ENCODE data around the gene STX1B. TPM values are rescaled to one million over a fixed set of nuclear protein-coding genes. Genes with fewer than 3 reads are reported as not detected.

Gene STX1B
- total RNA-seq, 2 donors from 2014 or later: 2.2 to 6.1 TPM

DNA sequence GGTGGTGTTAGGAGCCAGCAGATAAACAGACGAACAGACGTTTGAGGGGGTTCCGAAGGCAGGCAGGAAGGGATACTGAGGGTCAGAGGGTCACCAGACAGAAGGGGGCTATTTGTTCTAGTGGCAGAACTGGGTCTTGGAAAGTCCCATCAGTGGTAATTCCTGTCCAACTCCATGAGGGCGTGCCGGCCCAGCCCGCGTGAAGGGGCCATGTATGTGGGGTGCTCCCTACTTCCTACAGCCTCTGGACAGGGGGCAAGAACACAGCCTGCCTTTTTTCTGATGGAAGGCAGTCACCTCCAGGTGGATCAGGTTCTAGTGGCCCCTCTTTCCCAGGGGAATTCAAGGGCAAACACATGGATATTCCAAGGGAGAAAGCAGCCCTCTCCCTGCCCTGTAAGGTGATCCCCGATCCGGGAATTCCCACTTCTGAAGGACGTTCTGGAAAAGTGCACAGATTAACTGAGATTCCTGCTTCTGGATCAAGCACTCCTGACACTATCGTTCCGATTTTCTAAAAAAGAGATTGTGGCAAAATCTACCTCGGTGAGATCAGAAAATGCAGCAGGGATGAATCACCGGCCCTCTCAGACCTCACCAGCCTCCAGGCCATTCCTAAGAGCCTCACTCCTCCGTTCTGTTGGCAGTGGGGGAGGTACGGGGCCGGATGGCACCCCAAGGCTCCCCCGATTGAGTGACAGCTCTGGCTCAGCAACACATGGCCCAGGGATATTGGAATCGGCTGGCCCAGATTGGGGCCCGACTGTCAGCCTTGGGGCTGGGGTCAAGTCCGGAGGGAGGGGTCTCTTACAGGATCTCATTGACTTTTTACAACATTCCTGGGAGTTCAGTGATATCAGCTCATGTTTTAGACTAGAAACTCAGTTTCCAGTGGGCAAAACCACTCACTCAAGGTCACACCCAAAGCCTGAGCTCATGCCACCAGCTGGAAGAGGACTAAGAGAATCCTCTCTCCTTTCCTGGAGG is 12.4 kb downstream of the STX1B start:
- Mint-ChIP-seq H3K27me3 (ENCODE audit: low read depth) (no peaks in the 10 kb centered on the region), H3K4me3 (peak overlapping the region; percentile 58 to 89), H3K27ac (no peak overlapping the region), H3K4me1 (ENCODE audit: low read depth) (peaks cover 25% of the 10 kb centered on the region), H3K9me3 (no peaks in the 10 kb centered on the region), H3K36me3 (ENCODE audit: insufficient read depth in 2 of 2) (no peaks in the 10 kb centered on the region)
- DNase-seq: no peak
- ATAC-seq (replicated peaks in 1 of 2): no peak

DNA sequence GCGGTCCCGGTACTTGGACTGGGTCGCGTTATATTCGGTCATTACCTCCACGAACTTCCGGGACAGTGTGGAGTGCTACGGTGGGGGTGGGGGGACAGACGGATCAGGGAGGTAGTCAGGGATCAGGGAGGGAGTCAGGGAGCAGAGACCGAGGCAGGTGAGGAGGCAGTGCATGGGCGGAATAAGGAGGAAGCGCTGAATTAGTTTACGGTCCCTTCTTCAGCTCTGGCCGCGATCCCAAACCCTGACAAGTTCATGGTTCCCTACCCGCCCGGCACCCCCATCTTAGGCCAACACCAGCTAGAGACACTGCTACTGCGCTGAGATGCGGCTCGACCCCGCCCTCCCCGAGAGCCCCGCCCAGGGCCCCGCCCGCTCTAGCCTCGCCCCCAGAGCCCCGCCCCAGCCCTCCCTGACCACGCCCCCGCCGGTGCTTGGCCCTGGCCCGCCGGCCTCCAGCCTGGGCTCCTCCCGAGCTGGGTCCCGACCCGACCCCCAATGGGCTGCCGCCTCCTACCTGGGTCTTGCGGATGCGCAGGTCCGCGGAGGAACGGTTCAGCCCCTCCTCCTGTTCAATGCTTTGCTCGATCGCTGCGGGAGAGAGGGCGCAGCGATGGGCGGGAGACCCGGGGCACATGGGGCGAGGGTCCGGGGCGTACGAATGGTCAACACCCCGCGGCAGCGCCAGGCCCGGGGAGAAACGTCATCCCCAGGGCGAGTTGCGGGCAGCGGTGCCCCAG is 13.3 kb downstream of the STX1B start:
- Mint-ChIP-seq H3K4me3 (peak overlapping the region; percentile 87 to 89), H3K27ac (no peak overlapping the region), H3K4me1 (ENCODE audit: low read depth) (peaks cover 25% of the 10 kb centered on the region), H3K36me3 (ENCODE audit: insufficient read depth in 2 of 2) (no peaks in the 10 kb centered on the region), H3K27me3 (ENCODE audit: low read depth) (no peaks in the 10 kb centered on the region), H3K9me3 (no peaks in the 10 kb centered on the region)
- peak; percentile 83 for DNase-seq
- ATAC-seq (replicated peaks in 1 of 2): peak; percentile 90 to 92

DNA sequence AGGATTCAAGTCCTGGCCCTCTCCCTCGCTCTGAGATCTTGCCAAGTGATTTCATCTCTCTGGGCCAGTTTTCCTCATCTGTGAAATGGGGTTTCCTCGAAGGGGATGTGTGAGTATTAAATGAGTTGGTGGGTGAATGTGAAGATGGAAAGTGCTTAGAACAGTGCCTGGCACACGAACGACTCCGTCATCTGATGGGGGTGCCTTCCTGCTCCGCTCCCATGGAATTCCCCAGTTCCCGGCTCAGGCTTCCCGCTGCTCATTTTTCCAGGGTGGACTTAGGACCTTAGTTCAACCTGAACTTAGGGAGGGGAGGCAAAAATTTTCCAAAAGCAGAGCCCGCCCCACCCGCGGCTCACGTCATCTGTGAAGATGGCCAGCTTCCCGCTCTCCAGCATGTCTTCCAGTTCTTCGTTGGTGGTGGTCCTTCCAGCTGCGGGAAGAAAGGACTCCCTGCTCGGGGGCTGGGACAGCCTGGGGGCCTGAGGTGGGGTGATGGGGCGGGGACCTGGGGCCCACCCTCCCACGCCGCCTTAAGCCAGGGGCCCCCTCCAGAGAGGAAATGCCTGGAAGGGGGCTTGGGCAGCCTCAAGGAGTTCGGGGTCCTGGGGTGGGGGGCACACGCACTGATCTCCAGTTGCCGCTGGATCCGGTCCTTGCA is 14.0 kb downstream of the STX1B start:
- Mint-ChIP-seq H3K27me3 (ENCODE audit: low read depth) (no peaks in the 10 kb centered on the region), H3K4me1 (ENCODE audit: low read depth) (peaks cover 25% of the 10 kb centered on the region), H3K36me3 (ENCODE audit: insufficient read depth in 2 of 2) (no peaks in the 10 kb centered on the region), H3K27ac (no peak overlapping the region), H3K4me3 (peak overlapping the region; percentile 87 to 89), H3K9me3 (no peaks in the 10 kb centered on the region)
- ATAC-seq (replicated peaks in 1 of 2) (no peak), DNase-seq (no peak)

DNA sequence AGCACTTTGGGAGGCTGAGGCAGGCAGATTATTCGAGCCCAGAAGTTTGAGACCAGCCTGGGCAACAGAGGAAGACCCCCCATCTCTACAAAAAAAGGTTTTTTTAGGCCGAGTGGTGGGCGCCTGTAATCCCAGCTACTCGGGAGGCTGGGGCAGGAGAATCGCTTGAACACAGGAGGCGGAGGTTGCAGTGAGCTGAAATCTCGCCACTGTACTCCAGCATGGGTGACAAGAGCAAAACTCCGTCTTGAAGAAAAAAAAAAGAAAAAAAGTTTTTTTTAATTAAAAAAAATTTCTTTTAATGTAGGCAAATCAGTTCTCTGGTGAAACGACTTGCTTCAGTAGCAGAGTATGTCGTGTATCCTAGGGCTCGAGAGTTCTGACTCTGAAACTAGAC is 14.5 kb downstream of the STX1B start:
- H3K27ac Mint-ChIP-seq: no peak overlapping the region
- H3K4me3 Mint-ChIP-seq: peak overlapping the region; percentile 87 to 89
- H3K9me3 Mint-ChIP-seq: no peaks in the 10 kb centered on the region
- ATAC-seq (replicated peaks in 1 of 2) (no peak), DNase-seq (no peak)
- H3K4me1 Mint-ChIP-seq (ENCODE audit: low read depth): peaks cover 25% of the 10 kb centered on the region
- no peaks in the 10 kb centered on the region for H3K36me3 Mint-ChIP-seq (ENCODE audit: insufficient read depth in 2 of 2)
- no peaks in the 10 kb centered on the region for H3K27me3 Mint-ChIP-seq (ENCODE audit: low read depth)

DNA sequence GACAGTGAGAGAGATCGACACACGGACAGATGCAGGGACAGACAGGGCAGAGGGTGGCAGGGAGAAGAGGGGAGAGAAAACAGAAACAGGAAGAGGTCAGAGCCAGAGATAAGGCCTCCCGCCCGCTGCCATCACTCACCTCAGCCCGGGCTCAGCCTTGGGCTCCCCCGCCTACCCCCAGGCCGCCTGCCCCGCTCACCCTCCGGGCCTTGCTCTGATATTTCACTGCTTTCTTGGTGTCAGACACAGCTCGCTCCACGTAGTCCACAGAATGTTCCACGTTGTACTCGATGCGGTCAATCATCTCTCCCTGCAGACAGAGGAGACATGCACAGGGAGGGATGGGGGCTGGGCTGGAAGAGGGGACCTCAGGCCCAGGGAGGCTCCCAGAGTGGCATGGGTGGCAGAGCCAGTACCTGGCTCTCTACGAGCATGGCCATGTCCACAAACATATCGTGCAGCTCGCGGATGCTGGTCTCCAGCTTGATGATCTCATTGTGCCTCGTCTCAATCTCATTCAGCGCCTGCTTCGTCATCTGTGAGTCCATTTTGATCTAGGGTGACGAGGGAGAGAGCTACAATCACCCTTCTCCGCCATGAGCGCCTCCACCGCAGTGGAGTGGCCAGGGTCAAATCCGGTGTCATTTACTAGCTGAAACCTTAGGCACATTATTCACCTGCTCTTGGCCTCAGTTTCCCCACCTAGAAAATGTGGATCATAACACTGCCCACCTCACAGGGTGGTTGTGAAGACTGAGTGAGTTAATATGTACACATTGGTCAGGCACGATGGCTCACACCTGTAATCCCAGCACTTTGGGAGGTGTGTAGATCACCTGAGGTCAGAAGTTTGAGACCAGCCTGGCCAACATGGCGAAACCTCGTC is 17.3 kb downstream of the STX1B start:
- no peak overlapping the region for H3K27ac Mint-ChIP-seq
- no peaks in the 10 kb centered on the region for H3K9me3 Mint-ChIP-seq
- no peaks in the 10 kb centered on the region for H3K27me3 Mint-ChIP-seq (ENCODE audit: low read depth)
- H3K4me3 Mint-ChIP-seq: no peak overlapping the region
- H3K36me3 Mint-ChIP-seq (ENCODE audit: insufficient read depth in 2 of 2): no peaks in the 10 kb centered on the region
- DNase-seq (no peak), ATAC-seq (replicated peaks in 1 of 2) (no peak)
- H3K4me1 Mint-ChIP-seq (ENCODE audit: low read depth): peaks cover 25% of the 10 kb centered on the region

DNA sequence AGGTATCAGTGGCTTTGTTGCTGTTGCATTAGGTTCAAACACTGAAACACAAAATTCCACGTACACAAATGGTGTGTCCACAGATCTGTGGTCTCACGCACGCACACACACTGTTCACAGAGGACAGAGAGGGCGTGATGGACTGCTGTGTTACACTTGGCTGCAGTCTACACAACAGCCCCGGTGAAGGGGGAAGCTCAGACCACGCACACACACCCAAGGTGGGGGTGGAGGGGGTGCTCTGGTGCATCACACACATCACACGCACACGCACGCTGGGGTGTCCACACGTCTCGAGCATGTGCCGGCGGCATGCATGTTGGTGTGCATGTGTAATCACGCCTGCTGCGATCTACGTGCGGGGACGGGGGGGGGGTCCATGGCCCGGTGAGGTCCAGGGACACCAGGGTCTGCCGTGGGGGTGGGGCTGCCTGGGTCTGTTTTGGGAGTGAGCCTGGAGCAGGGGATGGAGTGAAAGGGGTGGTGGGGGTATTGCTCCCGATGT is 18.1 kb downstream of the STX1B start:
- DNase-seq (no peak), ATAC-seq (replicated peaks in 1 of 2) (no peak)
- Mint-ChIP-seq H3K36me3 (ENCODE audit: insufficient read depth in 2 of 2) (no peaks in the 10 kb centered on the region), H3K9me3 (no peaks in the 10 kb centered on the region), H3K27me3 (ENCODE audit: low read depth) (no peaks in the 10 kb centered on the region), H3K4me1 (ENCODE audit: low read depth) (peaks cover 25% of the 10 kb centered on the region), H3K27ac (no peak overlapping the region), H3K4me3 (no peak overlapping the region)

DNA sequence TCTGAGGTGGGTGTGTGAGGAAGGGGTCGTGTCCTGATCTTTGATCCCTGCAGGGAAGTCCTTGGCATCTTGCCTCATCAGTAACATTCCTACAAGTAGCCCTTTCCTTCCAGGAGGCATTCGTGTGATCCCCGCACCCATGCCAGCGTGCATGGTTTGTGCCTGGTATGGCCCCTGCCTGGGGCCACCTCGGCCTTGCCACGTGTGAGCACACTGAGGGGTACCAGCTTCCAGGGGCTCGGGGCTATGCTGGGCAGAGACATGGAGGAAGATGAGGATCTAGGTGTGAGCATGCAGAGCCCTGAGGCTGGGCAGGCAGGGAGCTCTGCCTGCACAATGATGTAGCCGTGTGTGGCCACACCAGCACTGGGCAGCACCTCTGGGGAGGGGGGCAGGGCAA is 19.4 kb downstream of the STX1B start:
- H3K9me3 Mint-ChIP-seq: no peaks in the 10 kb centered on the region
- H3K27ac Mint-ChIP-seq: no peak overlapping the region
- DNase-seq: no peak
- H3K36me3 Mint-ChIP-seq (ENCODE audit: insufficient read depth in 2 of 2): no peaks in the 10 kb centered on the region
- no peak overlapping the region for H3K4me3 Mint-ChIP-seq
- H3K27me3 Mint-ChIP-seq (ENCODE audit: low read depth): no peaks in the 10 kb centered on the region
- no peak for ATAC-seq (replicated peaks in 1 of 2)
- peaks cover 20% of the 10 kb centered on the region for H3K4me1 Mint-ChIP-seq (ENCODE audit: low read depth)

DNA sequence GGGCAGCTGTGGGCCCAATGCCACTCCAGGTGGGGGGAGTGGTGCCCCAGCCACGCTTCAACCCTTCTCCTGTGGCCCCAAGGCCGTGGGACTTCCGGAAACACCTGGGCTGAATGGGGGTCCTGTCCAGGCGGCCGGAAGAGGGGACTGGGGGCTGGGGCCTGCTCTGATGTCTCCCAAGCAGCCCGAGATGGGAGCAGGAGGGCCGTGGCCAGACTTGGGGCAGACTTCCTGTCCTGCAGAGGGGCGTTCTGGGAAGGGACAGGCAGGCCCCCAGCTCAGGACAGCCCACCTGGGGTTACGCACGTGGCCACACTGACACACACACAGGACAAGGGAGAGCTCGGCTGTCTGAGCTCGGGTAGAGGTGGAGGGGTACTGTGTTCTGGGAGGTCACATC is 20.3 kb downstream of the STX1B start:
- DNase-seq (no peak), ATAC-seq (replicated peaks in 1 of 2) (no peak)
- H3K27ac Mint-ChIP-seq: no peak overlapping the region
- H3K4me3 Mint-ChIP-seq: no peak overlapping the region
- no peaks in the 10 kb centered on the region for H3K9me3 Mint-ChIP-seq
- no peaks in the 10 kb centered on the region for H3K27me3 Mint-ChIP-seq (ENCODE audit: low read depth)
- peaks cover 16% of the 10 kb centered on the region for H3K4me1 Mint-ChIP-seq (ENCODE audit: low read depth)
- H3K36me3 Mint-ChIP-seq (ENCODE audit: insufficient read depth in 2 of 2): no peaks in the 10 kb centered on the region

DNA sequence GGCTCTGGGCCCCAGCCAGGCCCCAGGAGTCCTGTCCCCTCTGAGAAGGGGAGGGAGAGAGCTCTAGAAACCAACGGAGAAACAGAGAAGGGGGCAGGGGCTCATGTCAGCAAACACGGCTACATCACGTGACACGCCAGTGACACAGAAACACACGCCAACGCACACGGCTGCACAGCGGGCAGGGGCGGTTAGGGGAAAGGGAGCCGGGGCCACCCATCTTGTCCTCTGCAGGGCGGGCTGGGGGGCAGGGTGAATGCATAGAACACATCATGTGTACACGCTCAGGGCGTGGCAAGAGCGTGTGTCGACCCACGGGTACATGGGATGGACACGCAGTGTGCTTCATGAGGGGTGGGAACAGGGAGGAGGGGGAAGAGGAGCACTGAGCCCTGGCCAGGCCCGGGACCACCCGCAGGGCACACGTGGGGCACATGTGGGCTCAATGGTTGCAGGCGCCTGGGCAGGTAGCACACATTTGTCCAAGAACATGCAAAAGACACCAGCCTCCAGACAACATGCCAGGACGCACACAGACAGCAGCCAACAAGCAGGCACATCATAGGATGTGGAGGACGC is 20.9 kb downstream of the STX1B start:
- Mint-ChIP-seq H3K4me3 (no peak overlapping the region), H3K9me3 (no peaks in the 10 kb centered on the region), H3K27ac (no peak overlapping the region), H3K36me3 (ENCODE audit: insufficient read depth in 2 of 2) (no peaks in the 10 kb centered on the region), H3K4me1 (ENCODE audit: low read depth) (peaks cover 12% of the 10 kb centered on the region), H3K27me3 (ENCODE audit: low read depth) (no peaks in the 10 kb centered on the region)
- ATAC-seq (replicated peaks in 1 of 2) (no peak), DNase-seq (no peak)

DNA sequence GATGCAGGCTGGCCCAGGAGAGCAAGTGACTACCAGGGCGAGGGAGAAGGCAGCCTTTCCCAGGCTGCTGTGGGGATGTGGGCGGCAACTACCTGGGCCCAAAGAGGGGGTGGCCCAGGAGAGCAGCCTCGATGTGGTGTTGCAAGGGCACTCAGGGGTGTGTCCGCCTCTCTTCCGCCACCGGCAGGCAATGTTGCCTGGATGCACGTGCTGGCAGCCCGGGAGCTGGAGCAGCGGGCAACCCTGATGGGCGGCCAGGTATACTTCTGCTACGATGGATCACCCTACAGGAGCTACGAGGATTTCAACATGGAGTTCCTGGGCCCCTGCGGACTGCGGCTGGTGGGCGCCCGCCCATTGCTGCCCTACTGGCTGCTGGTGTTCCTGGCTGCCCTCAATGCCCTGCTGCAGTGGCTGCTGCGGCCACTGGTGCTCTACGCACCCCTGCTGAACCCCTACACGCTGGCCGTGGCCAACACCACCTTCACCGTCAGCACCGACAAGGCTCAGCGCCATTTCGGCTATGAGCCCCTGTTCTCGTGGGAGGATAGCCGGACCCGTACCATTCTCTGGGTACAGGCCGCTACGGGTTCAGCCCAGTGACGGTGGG is 22.8 kb downstream of the STX1B start:
- ATAC-seq (replicated peaks in 1 of 2): no peak
- Mint-ChIP-seq H3K4me3 (no peak overlapping the region), H3K4me1 (ENCODE audit: low read depth) (peaks cover 5% of the 10 kb centered on the region), H3K27me3 (ENCODE audit: low read depth) (no peaks in the 10 kb centered on the region), H3K9me3 (no peaks in the 10 kb centered on the region), H3K27ac (no peak overlapping the region), H3K36me3 (ENCODE audit: insufficient read depth in 2 of 2) (no peaks in the 10 kb centered on the region)
- no peak for DNase-seq

DNA sequence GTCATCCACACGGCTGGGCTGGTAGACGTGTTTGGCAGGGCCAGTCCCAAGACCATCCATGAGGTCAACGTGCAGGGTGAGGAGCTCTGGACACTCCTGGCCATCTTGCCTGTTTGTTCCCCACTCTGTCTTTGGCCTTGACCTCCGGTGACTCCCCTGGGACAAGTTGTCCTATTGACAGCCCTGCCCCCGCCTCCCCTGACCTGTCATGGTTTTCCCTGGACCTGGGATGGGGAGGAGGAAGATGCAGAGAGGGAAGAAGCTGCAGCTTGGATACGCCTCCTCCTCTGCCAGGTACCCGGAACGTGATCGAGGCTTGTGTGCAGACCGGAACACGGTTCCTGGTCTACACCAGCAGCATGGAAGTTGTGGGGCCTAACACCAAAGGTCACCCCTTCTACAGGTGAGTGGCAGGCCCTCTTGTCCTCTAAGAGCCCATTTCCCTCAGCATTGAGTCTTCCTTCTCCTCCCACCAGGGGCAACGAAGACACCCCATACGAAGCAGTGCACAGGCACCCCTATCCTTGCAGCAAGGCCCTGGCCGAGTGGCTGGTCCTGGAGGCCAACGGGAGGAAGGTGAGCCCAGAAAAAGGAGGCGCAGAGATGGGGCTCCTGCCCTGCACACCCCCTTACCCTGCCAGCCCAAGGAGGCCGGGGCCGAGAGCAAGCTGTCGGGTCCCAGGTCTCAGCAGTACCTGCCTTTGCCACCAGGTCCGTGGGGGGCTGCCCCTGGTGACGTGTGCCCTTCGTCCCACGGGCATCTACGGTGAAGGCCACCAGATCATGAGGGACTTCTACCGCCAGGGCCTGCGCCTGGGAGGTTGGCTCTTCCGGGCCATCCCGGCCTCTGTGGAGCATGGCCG is 24.1 kb downstream of the STX1B start:
- Mint-ChIP-seq H3K4me3 (no peak overlapping the region), H3K36me3 (ENCODE audit: insufficient read depth in 2 of 2) (peaks cover 0 to 2% of the 10 kb centered on the region in 2 donors), H3K9me3 (no peaks in the 10 kb centered on the region), H3K27me3 (ENCODE audit: low read depth) (no peaks in the 10 kb centered on the region), H3K27ac (no peak overlapping the region), H3K4me1 (ENCODE audit: low read depth) (peaks cover 5% of the 10 kb centered on the region)
- DNase-seq (no peak), ATAC-seq (replicated peaks in 1 of 2) (no peak)

Measured in activated T-cell treated with anti-CD3 and anti-CD28 coated beads, Interleukin-2, amount 50 U/mL, for 72 hours (primary cell).